ENCODE measurements around the gene ADORA1. TPM values are rescaled to one million over a fixed set of nuclear protein-coding genes. Genes with fewer than 3 reads are reported as not detected.

Gene ADORA1
- total RNA-seq, 2 donors from 2014 or later, result 19.9 to 27.9 TPM

GRCh38 chr1:203091761-203092330 is 35.7 kb upstream of the ADORA1 start:
- intact Hi-C loops (cut with DNase I), result no loop called here
- ATAC-seq, result no peak
- DNase-seq, result no peak

- no peak for ATAC-seq
These were observed 33.6 kb upstream of the ADORA1 start for GRCh38 chr1:203093754-203094410.

GRCh38 chr1:203095061-203095690 is 32.4 kb upstream of the ADORA1 start:
- DNase-seq, result no peak
- intact Hi-C loops (cut with DNase I), result no loop called here
- no peak for ATAC-seq

More at GRCh38 chr1:203093754-203094410, 33.6 kb upstream of the ADORA1 start:
- intact Hi-C loops (cut with DNase I), result no loop called here
- DNase-seq, result no peak

GRCh38 chr1:203096566-203096965 is 31.0 kb upstream of the ADORA1 start:
- DNase-seq (no peak), ATAC-seq (no peak)
- intact Hi-C loops (cut with DNase I), result no loop called here

- no peak for DNase-seq
These were observed 30.5 kb upstream of the ADORA1 start for GRCh38 chr1:203097001-203097400.

GRCh38 chr1:203098445-203098844 is 29.1 kb upstream of the ADORA1 start:
- no peak for ATAC-seq
- intact Hi-C loops (cut with DNase I), result no loop called here

More at GRCh38 chr1:203097001-203097400, 30.5 kb upstream of the ADORA1 start:
- intact Hi-C loops (cut with DNase I), result no loop called here
- no peak for ATAC-seq

GRCh38 chr1:203098914-203099520 is 28.5 kb upstream of the ADORA1 start:
- intact Hi-C loops (cut with DNase I), result no loop called here
- no peak for DNase-seq
- no peak for ATAC-seq

More at GRCh38 chr1:203098445-203098844, 29.1 kb upstream of the ADORA1 start:
- no peak for DNase-seq

GRCh38 chr1:203099805-203100515 is 27.6 kb upstream of the ADORA1 start:
- intact Hi-C loops (cut with DNase I), result loop anchor here in 1 of 2 donors (5.0 kb wide), 1 partner anchor 43 kb away; no protein-coding TSS in a partner anchor
- ATAC-seq (no peak), DNase-seq (no peak)

- ATAC-seq (no peak), DNase-seq (no peak)
- intact Hi-C loops (cut with DNase I), result loop anchor here in 1 of 2 donors (5.0 kb wide), 1 partner anchor 43 kb away; no protein-coding TSS in a partner anchor
These were observed 27.0 kb upstream of the ADORA1 start for GRCh38 chr1:203100516-203100869.

- DNase-seq (no peak), ATAC-seq (no peak)
- intact Hi-C loops (cut with DNase I), result loop anchor here in 1 of 2 donors (5.0 kb wide), 1 partner anchor 45 kb away; no protein-coding TSS in a partner anchor
These were observed 25.5 kb upstream of the ADORA1 start for GRCh38 chr1:203101813-203102634.

- intact Hi-C loops (cut with DNase I), result loop anchor here in 1 of 2 donors (5.0 kb wide), 1 partner anchor 46 kb away; no protein-coding TSS in a partner anchor
- DNase-seq, result no peak
- ATAC-seq, result no peak
These were observed 24.3 kb upstream of the ADORA1 start for GRCh38 chr1:203103216-203103615.

GRCh38 chr1:203103829-203104495 is 23.6 kb upstream of the ADORA1 start:
- intact Hi-C loops (cut with DNase I), result loop anchor here in 1 of 2 donors (5.0 kb wide), 1 partner anchor 47 kb away; no protein-coding TSS in a partner anchor
- DNase-seq (no peak), ATAC-seq (no peak)

- intact Hi-C loops (cut with DNase I), result loop anchor here in 1 of 2 donors (5.0 kb wide), 1 partner anchor 48 kb away; no protein-coding TSS in a partner anchor
- ATAC-seq (no peak), DNase-seq (no peak)
These were observed 22.6 kb upstream of the ADORA1 start for GRCh38 chr1:203104789-203105390.

- intact Hi-C loops (cut with DNase I), result loop anchor here in 1 of 2 donors (5.0 kb wide), 1 partner anchor 70 kb away; no protein-coding TSS in a partner anchor
- no peak for DNase-seq
- no peak for ATAC-seq
These were observed 15.1 kb upstream of the ADORA1 start for GRCh38 chr1:203112475-203112874.

- ATAC-seq, result no peak
- intact Hi-C loops (cut with DNase I), result loop anchor here in 1 of 2 donors (5.0 kb wide), 1 partner anchor 71 kb away; no protein-coding TSS in a partner anchor
- DNase-seq, result no peak
These were observed 14.2 kb upstream of the ADORA1 start for GRCh38 chr1:203113308-203113707.

- DNase-seq (no peak), ATAC-seq (no peak)
- intact Hi-C loops (cut with DNase I), result loop anchor here in 1 of 2 donors (5.0 kb wide), 1 partner anchor 72 kb away; no protein-coding TSS in a partner anchor
These were observed 13.3 kb upstream of the ADORA1 start for GRCh38 chr1:203114202-203114601.
